HG02943 (cell line): ENCODE measurements around the gene TBC1D10B.
A peak's percentile ranks its signal among the peaks of the same experiment; 100 is the strongest.
"Not testable (repeated sequence)": the region's sequence is repeated elsewhere in the genome, so short reads cannot be mapped to it uniquely, and the experiment has no call there.

Source experiments
- ATAC-seq: cut with Tn5 transposase; IDR thresholded peaks from one replicate; pipeline ENCODE4 v1.9.1; 2021; ENCODE audit warnings: mild to moderate bottlenecking, low read depth, moderate library complexity; ENCODE audit not compliant: unreplicated experiment

The TBC1D10B gene

DNA sequence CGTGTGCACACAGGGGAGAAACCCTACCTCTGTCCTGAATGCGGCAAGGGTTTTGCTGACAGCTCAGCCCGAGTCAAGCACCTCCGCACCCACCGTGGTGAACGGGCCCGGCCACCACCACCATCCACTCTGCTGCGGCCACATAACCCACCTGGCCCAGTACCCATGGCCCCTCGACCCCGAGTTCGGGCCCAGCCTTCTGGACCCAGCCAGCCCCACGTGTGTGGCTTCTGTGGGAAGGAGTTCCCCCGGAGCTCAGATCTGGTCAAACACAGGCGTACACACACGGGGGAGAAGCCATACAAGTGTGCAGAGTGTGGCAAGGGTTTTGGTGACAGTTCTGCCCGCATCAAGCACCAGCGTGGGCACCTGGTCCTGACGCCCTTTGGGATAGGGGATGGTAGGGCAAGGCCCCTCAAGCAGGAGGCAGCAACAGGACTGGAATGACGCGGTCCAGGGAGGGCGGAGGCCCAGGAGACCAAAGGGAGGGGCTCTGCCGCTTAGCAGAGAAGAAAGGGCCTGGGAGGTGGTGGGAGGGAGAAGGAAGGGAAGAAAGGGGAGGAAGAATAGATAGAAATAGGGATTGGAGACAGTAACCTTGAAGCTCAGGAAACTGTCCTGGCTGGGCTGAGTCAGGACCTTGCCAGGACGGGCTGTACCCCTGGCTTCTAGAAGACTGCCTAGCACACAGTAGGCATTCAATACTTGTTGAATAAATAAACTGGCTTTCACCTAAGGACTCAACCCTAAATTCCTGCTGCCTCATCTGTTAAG lies 28.6 kb upstream of the TBC1D10B start:
- no peak for ATAC-seq

DNA sequence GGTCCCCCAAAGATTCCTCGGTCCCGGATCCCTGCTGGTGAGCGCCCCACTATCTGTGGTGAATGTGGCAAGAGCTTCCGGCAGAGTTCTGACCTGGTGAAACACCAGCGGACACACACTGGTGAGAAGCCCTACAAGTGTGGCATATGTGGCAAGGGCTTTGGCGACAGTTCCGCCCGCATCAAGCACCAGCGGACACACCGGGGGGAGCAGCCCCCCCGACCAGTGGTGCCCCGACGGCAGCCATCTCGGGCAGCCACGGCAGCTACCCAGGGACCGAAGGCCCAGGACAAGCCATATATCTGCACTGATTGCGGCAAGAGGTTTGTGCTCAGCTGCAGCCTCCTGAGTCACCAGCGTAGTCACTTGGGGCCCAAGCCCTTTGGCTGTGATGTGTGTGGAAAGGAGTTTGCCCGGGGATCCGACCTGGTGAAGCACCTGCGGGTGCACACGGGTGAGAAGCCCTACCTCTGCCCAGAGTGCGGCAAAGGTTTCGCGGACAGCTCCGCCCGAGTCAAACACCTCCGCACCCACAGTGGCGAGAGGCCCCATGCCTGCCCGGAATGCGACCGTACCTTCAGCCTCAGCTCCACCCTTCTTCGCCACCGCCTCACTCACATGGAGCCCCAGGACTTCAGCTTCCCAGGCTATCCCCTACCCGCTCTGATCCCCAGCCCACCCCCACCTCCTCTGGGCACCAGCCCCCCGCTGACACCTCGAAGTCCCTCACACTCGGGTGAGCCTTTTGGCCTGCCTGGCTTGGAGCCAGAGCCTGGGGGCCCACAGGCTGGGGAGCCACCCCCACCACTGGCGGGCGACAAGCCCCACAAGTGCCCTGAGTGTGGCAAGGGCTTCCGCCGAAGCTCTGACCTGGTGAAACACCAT lies 27.7 kb upstream of the TBC1D10B start:
- ATAC-seq: no peak

- ATAC-seq: no peak
Observed at GRCh38 chr16:30397056-30397455, 26.8 kb upstream of the TBC1D10B start.

DNA sequence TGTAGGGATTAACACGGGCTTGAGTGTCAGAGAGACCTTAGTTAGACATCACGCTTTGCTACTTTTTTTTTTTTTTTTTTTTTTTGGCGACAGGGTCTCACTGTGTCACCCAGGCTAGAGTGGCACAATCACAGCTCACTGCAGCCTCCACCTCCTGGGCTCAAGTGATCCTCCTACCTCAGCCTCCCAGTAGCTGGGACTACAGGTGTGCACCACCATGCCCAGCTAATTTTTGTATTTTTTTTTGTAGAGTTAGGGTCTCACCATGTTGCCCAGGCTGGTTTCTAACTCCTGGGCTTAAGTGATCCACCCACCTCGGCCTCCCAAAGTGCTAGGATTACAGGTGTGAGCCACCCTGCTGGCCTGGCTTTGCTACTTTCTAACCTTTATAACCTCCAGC lies 26.3 kb upstream of the TBC1D10B start:
- not testable (repeated sequence) for ATAC-seq

DNA sequence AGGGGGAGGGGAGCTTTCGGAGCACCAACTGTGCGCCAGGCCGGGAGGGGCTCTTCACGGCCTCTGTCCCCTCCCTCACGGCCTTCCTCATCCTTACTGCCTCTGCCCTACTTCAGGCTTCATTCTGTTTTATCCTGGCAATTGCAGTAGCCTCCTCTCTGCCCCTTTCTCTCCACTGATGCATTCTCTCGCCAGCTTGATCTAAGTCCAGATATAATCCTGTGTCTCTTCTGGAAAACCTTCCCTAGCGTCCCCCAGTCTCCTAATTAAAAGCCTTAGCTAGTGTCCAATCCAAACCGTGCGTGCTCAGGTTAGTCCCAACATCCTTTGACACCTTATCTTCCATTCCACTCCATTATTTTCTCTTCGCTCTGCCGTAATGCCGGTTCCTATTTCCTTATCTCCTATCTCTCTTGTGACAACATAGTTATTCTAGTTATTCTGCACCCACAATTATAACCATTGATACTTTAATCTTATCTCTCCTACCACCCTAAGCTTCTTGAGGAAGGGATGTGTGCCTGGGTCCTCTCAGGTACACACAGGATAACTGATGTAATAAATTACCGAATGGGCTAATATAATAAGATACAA lies 25.8 kb upstream of the TBC1D10B start:
- ATAC-seq: no peak

DNA sequence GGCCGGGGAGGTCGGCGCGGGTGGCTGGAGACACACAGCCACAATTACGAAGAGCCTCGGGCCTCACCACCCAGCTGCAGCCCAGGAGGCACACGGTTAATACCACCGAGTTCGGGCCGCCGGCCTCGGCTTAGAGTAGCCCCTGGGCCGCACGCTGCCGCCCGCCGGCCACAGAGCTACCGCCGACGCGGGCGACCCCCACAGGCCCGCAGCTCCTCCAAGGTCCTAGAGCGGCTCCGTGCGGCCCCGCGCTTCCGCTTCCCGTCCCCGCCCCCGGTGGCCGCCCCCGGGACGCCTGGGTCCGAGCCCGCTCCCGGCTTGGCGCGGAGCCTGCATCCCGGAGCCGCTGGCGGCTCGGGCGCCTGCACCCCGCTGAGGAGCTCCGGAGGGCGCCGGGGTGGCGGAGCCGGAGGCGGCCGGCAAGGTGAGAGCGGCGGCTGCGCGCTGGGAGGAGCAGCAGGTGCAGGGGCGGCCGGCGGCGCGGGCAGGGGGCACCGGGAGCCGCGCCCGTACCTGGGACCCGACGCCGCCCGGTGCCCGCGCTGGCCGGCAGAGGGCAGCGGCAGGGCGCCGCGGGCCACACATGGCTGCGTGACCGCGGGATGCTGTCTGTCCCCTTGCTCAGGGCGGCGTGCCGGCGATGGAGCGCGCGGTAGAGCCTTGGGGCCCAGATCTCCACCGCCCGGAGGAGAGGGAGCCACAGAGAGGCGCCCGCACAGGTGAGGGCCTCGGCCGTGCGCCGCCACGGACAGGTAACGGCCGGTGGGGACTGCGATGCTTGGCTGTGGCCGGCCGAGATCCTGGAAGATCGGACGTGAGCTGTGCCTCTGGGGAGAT lies 25.1 kb upstream of the TBC1D10B start, which contains the start of gene ZNF48:
ZNF48 (plus strand) TSS at position 266 of the 837 bp plus-strand sequence; CDS start at position 641, 375 bp downstream.
- ATAC-seq: no peak

DNA sequence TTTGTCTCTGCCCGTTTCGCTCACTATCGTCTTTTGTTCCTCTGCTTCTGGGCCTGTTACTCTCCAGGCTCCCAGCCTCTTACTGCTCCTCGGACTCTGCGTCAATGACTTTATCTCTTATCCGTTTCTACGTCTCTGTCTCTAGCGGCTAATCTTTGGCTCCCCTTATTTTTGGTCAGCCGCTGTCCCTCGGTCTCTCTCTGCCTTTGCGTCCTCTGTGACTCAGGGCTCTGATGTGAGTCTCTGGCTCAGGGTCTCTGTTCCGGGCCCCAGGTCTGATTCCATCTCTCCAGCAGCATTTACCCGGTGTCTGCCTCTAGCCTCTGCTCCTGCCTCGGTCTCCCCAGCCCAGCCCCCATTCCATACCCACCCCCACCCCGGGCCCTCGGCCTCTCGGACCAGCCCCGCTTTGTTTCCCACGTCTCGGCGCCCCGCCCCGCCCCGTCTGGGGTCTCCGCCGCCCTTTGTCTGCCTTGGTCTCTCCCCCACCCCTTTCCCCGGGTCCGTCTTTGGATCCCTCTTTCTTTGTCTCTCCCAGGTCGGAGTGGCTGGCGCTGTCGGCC lies 24.4 kb upstream of the TBC1D10B start:
- no peak for ATAC-seq

GRCh38 chr16:30383521-30383920 lies 13.2 kb upstream of the TBC1D10B start:
- ATAC-seq: no peak

GRCh38 chr16:30382111-30382881 lies 12.0 kb upstream of the TBC1D10B start, which contains the start of gene SEPTIN1:
Gene SEPTIN1 (minus strand): TSS chr16:30382561. CDS start chr16:30382542, 19 bp downstream.
- no peak for ATAC-seq

DNA sequence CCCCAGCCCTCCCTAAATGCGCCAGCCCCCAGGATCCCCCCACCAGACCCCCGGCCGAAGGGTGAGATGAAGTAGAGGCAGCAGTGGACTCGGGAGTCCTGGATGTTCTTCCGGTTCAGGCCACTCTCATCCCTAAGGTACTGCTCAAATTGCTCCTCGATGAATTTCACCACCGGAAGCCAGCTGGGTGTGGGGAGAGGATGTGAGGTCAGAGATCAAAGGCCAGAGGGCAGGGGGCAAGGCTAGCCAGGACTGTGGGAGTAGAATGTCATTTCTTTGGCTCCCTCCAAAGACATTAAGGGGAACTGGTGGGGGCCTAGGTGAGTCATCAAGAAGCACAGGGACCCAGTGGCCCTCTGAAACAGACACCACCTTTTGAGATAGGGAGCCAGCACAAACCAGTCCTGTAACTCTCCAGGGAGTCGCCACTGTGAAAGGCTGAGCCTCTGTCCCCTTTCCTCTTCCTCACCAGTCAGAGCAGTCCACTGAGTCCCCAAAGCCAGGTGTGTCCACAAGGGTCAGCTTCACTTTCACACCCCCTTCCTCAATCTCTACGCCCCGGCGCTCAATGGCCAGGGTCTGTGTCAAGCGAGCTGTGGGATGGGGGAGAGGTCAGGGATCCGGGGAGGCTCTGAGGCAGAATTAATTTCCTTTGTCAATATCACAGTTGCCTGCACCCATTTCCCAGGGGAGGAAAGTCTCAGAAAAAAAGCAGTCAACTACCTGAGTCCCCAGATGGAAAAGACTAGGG lies 11.2 kb upstream of the TBC1D10B start:
- no peak for ATAC-seq

- ATAC-seq: no peak
Observed at GRCh38 chr16:30380803-30381208, 10.5 kb upstream of the TBC1D10B start.

- ATAC-seq: no peak
Observed at GRCh38 chr16:30380072-30380802, 9.9 kb upstream of the TBC1D10B start.

GRCh38 chr16:30379158-30379783 lies 9.0 kb upstream of the TBC1D10B start:
- ATAC-seq: no peak

DNA sequence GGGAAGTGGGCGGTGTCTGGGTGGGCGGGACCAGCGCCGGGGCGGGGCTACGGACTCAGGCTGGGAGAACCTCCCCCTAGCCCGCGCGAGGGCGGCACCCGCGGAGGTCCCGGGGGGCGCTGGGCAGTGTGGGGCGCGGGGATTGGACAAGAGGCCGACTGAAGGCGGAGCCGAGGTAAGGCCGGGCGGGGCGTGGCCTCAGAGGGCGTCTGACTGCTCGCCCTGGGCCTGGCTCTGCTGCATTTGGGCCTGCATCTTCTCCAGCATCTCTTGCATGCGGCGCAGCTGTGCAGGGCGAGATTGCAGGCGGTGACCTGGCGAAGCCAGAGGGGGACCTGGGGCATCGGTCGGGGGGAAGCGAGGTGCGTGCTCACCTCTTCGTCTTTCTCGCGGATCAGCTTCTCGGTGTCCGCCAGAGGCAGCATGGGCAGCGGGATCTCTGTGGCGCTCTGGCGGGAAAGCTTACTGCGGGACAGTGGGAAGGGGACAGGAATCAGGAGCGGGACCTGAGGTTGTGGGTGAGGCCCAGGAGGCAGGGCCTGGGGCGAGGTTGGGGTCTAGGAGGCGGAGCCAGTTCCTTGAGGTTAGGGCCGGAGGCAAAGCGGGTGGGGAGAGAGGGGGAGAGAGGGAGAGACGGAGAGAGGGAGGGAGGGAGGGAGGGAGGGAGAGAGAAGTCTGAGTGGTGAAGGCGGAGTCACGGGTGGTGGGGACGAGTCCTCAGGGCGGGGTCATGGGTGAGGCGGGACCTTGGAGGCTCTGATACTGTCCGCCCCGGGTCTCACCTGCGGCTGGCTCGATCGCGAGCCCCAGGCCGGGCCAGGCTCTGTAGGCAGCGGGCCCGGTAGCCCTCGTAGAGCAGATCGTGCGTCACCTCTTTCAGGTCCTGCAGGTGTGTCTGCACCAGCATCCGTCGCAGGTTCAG lies 8.2 kb upstream of the TBC1D10B start:
- peak; percentile 78 for ATAC-seq

DNA sequence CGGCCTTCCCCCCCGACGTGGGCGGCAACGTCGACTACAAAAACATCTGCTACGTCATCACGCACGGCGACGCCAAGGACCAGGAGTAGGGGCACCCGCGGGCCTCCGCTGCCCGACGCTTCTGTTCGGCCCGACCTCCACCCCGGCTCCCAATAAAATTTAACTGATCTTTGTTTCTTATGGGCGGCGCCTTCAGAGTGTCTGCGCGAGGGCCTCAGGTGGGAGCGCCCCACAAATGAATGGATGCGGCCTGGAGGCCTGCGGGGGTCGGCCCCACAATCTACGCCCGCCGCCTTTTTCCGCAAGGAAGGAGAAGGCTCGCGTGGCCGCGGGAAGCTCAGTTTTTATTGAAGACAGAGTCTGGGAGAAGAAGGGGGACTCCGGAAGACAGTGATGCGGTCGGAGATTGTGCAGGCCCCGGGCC lies 7.5 kb upstream of the TBC1D10B start:
- peak; percentile 41 for ATAC-seq
